Measurements from ENCODE around the gene TRIO.

TRIO gene

DNA sequence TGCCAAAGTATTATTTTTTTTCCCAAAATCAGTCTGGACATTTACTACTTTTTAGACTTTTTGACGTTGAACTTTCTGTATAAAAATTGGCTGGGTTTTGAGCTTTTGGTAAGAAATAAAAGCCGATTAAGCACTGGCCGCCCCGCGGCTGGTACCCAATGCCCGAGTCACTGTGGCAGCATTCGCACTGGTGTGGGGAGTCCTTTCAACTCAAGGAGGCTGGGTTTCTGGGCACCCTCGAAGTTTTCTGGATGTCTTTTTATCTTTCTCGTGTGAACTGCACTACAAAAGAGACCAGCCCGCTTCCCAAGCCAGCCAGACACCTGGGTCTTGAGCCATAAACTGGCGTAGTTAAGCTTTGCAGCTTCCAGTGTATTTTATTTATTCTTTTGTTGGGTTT, 366.4 kb downstream of the TRIO start:
- no peaks in the 10 kb centered on the region for H3K36me3 ChIP-seq (ENCODE audit: low read length)
- H4K20me1 ChIP-seq (ENCODE audit: low read depth, low read length) = no peaks in the 10 kb centered on the region
- H2AFZ ChIP-seq (ENCODE audit: low read depth, low read length, severe bottlenecking) = no peak overlapping the region
- no peaks in the 10 kb centered on the region for H3K9me2 ChIP-seq (replicated peaks; ENCODE audit: insufficient read depth, low read length)
- no peaks in the 10 kb centered on the region for H3K27me3 ChIP-seq (ENCODE audit: low read length)
- no peak overlapping the region for H3K4me3 ChIP-seq (ENCODE audit: insufficient read depth, low read length, poor library complexity, severe bottlenecking)
- TF ChIP-seq, protein P1, sequence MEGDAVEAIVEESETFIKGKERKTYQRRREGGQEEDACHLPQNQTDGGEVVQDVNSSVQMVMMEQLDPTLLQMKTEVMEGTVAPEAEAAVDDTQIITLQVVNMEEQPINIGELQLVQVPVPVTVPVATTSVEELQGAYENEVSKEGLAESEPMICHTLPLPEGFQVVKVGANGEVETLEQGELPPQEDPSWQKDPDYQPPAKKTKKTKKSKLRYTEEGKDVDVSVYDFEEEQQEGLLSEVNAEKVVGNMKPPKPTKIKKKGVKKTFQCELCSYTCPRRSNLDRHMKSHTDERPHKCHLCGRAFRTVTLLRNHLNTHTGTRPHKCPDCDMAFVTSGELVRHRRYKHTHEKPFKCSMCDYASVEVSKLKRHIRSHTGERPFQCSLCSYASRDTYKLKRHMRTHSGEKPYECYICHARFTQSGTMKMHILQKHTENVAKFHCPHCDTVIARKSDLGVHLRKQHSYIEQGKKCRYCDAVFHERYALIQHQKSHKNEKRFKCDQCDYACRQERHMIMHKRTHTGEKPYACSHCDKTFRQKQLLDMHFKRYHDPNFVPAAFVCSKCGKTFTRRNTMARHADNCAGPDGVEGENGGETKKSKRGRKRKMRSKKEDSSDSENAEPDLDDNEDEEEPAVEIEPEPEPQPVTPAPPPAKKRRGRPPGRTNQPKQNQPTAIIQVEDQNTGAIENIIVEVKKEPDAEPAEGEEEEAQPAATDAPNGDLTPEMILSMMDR (IDR thresholded peaks at IDR 0.05; ENCODE audit: insufficient read depth, low read length, poor library complexity, severe bottlenecking) = no peak
- TF ChIP-seq EZH2phosphoT487 (conservative IDR thresholded peaks at IDR 0.05; ENCODE audit: low read length) = no peak
- H3F3A ChIP-seq (ENCODE audit: insufficient read depth) = no peaks in the 10 kb centered on the region
- H3K9ac ChIP-seq (ENCODE audit: low read length) = no peak overlapping the region
- H3K9me3 ChIP-seq (ENCODE audit: insufficient read depth, low read length) = no peaks in the 10 kb centered on the region
- H3K27ac ChIP-seq (ENCODE audit: low read depth, low read length) = no peak overlapping the region
- H3K79me2 ChIP-seq (ENCODE audit: insufficient read depth, low read length) = no peaks in the 10 kb centered on the region
- no peak overlapping the region for H3K4me2 ChIP-seq (ENCODE audit: low read depth, low read length, poor library complexity, severe bottlenecking)

DNA sequence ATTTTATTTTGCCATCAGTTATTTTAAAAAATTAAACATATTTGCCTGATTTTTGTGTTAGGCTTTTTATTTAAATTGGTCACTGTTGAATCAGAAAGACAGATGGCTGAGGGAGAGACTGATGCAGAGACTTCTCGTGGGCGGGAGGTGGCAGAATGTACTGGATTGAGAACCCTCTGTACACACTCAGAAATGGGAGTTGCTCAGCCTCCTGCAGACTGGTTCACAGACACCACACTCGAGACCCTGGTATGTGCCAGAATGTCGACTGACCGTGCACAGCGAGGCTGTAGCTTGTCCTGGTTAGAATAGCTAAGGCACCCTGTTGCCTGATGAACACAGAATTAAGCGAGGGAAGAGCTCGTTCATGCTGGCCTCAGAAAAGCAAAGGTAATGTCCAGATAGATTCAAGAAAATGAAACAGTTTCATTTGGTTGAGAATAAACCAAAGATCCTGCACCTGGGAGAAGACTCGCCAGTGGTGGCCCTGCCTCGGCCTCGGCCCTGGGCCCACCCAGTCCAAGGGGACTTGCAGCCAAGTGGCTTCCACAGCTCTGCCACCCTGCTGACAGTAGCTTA, 367.1 kb downstream of the TRIO start:
- H3K4me2 ChIP-seq (ENCODE audit: low read depth, low read length, poor library complexity, severe bottlenecking) = no peak overlapping the region
- no peaks in the 10 kb centered on the region for H4K20me1 ChIP-seq (ENCODE audit: low read depth, low read length)
- H3K9me3 ChIP-seq (ENCODE audit: insufficient read depth, low read length) = no peaks in the 10 kb centered on the region
- H2AFZ ChIP-seq (ENCODE audit: low read depth, low read length, severe bottlenecking) = no peak overlapping the region
- H3K36me3 ChIP-seq (ENCODE audit: low read length) = no peaks in the 10 kb centered on the region
- H3F3A ChIP-seq (ENCODE audit: insufficient read depth) = no peaks in the 10 kb centered on the region
- no peak overlapping the region for H3K4me3 ChIP-seq (ENCODE audit: insufficient read depth, low read length, poor library complexity, severe bottlenecking)
- TF ChIP-seq, protein P1 (IDR thresholded peaks at IDR 0.05; ENCODE audit: insufficient read depth, low read length, poor library complexity, severe bottlenecking) = no peak
- no peak for TF ChIP-seq EZH2phosphoT487 (conservative IDR thresholded peaks at IDR 0.05; ENCODE audit: low read length)
- H3K27me3 ChIP-seq (ENCODE audit: low read length) = no peaks in the 10 kb centered on the region
- no peaks in the 10 kb centered on the region for H3K79me2 ChIP-seq (ENCODE audit: insufficient read depth, low read length)
- H3K27ac ChIP-seq (ENCODE audit: low read depth, low read length) = no peak overlapping the region
- H3K9me2 ChIP-seq (replicated peaks; ENCODE audit: insufficient read depth, low read length) = no peaks in the 10 kb centered on the region
- H3K9ac ChIP-seq (ENCODE audit: low read length) = no peak overlapping the region

DNA sequence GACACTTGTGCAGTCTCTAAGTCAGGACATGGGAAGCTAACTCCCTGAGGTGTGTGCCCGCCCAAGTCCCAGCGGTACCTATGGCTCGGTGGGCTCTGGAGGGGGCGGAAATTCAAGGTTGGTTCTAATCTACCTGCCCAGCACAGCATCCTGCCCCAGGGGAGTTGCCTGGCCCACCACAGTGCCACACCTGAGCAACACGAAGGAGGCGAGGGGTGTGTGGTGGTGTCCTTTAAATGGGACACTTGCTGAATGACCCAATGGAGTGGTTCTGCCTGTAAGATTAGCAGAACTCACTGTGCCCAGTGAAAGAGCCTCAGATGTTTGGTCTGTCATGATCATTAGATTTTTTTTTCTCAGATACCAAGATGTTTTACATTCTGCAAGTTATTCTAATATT, 367.7 kb downstream of the TRIO start:
- Histone ChIP-seq H3K4me3 (ENCODE audit: insufficient read depth, low read length, poor library complexity, severe bottlenecking) (no peak overlapping the region), H3K36me3 (ENCODE audit: low read length) (no peaks in the 10 kb centered on the region), H3K9me3 (ENCODE audit: insufficient read depth, low read length) (peaks cover 6% of the 10 kb centered on the region; the same call in 1 of the 2 replicates), H3K27me3 (ENCODE audit: low read length) (no peaks in the 10 kb centered on the region), H3K9me2 (replicated peaks; ENCODE audit: insufficient read depth, low read length) (no peaks in the 10 kb centered on the region), H4K20me1 (ENCODE audit: low read depth, low read length) (no peaks in the 10 kb centered on the region), H2AFZ (ENCODE audit: low read depth, low read length, severe bottlenecking) (no peak overlapping the region), H3K27ac (ENCODE audit: low read depth, low read length) (no peak overlapping the region), H3F3A (ENCODE audit: insufficient read depth) (no peaks in the 10 kb centered on the region), H3K9ac (ENCODE audit: low read length) (no peak overlapping the region), H3K4me2 (ENCODE audit: low read depth, low read length, poor library complexity, severe bottlenecking) (no peak overlapping the region), H3K79me2 (ENCODE audit: insufficient read depth, low read length) (no peaks in the 10 kb centered on the region)
- TF ChIP-seq, protein P1 (IDR thresholded peaks at IDR 0.05; ENCODE audit: insufficient read depth, low read length, poor library complexity, severe bottlenecking) = no peak
- TF ChIP-seq EZH2phosphoT487 (conservative IDR thresholded peaks at IDR 0.05; ENCODE audit: low read length) = no peak
